GM12878 (cell line): ENCODE data around the gene PLA2G6. TPM values are rescaled to one million over a fixed set of nuclear protein-coding genes. Genes with fewer than 3 reads are reported as not detected.

Source experiments
- ATAC-seq: fragments of 200-7000 bp; cut with Tn5 transposase; 3 replicates; pipeline ENCODE4 v1.9.1; 2020; ENCODE audit warnings: mild to moderate bottlenecking, moderate library complexity
- BruUV-seq: library from RNA; stranded (reverse); fragments of 400-500 nt; replicated peaks from 2 replicates; lab custom pipeline; 2021; lab: Mats Ljungman, UMichigan
- CTCF ChIA-PET: fragments of 300-600 bp; sonication (Branson Sonifier 250); formaldehyde crosslinking; extraction: SDS; loops from one replicate; lab custom pipeline; 2021; ENCODE audit warnings: inconsistent platforms; lab: Yijun Ruan, JAX
- POLR2A ChIA-PET: fragments of 350-600 bp; formaldehyde crosslinking; extraction: SDS; loops from one replicate; lab custom pipeline; 2021; ENCODE audit warnings: inconsistent platforms; lab: Charles Lee
- RAD21 ChIA-PET: fragments of 300-600 bp; sonication (Branson Sonifier 250); formaldehyde crosslinking; loops from one replicate; lab custom pipeline; 2023; ENCODE audit warnings: antibody characterized with exemption; ENCODE audit not compliant: unreplicated experiment; lab: Charles Lee
- SMC1A ChIA-PET: fragments of 300-600 bp; sonication (Branson Sonifier 250); formaldehyde crosslinking; loops from one replicate; lab custom pipeline; 2023; ENCODE audit not compliant: unreplicated experiment, uncharacterized antibody; lab: Charles Lee
- DNase-seq: peaks from one replicate; pipeline ENCODE4 v3.0.0-alpha.2; 2011; ENCODE audit warnings: low read depth, low spot score
- FAIRE-seq: peaks from 3 replicates; lab custom pipeline; 2011; peaks lifted over from hg19 to GRCh38; lab: Jason Lieb, UNC
- H2AFZ ChIP-seq: 2 replicates; pipeline ENCODE4 v1.6.0; 2011; ENCODE audit warnings: low read depth, low read length, control low read depth; ENCODE audit not compliant: control insufficient read depth
- H3K27ac ChIP-seq: 2 replicates; pipeline ENCODE4 v1.5.1; 2011; ENCODE audit warnings: control low read depth; ENCODE audit not compliant: control insufficient read depth, insufficient read depth
- H3K27me3 ChIP-seq, 2 experiments: replicated peaks in 1 of 2; 2 replicates each; pipeline versions ENCODE4 v1.6.0 to v1.6.1; 2011; ENCODE audit warnings: low read length in 1 of 2; ENCODE audit not compliant: control insufficient read depth in 2 of 2, insufficient read depth in 2 of 2
- H3K36me3 ChIP-seq, 2 experiments: 2 replicates each; pipeline ENCODE4 v1.5.1; 2011; ENCODE audit warnings: low read length in 1 of 2; ENCODE audit not compliant: control insufficient read depth in 2 of 2, insufficient read depth in 2 of 2
- H3K4me1 ChIP-seq: 2 replicates; pipeline ENCODE4 v1.6.1; 2011; ENCODE audit warnings: mild to moderate bottlenecking, low read length, moderate library complexity, mixed read lengths; ENCODE audit not compliant: control insufficient read depth, insufficient read depth
- H3K4me2 ChIP-seq: 2 replicates; pipeline ENCODE4 v1.6.0; 2011; ENCODE audit warnings: control low read depth; ENCODE audit not compliant: control insufficient read depth, insufficient read depth
- H3K4me3 ChIP-seq: fragments of 200-600 bp; sonication (generic); 2 replicates; pipeline ENCODE4 v1.5.1; 2016
- H3K79me2 ChIP-seq: 2 replicates; pipeline ENCODE4 v1.6.0; 2011; ENCODE audit warnings: low read length; ENCODE audit not compliant: control insufficient read depth, insufficient read depth
- H3K9ac ChIP-seq: 2 replicates; pipeline ENCODE4 v1.8.0; 2011; ENCODE audit warnings: low read length, control low read depth, mixed read lengths; ENCODE audit not compliant: control insufficient read depth, insufficient read depth
- H3K9me3 ChIP-seq: replicated peaks from 3 replicates; pipeline ENCODE4 v1.5.1; 2011; ENCODE audit warnings: mild to moderate bottlenecking, low read length; ENCODE audit not compliant: control insufficient read depth, insufficient read depth
- H4K20me1 ChIP-seq: 2 replicates; pipeline ENCODE4 v1.6.0; 2011; ENCODE audit not compliant: control insufficient read depth, insufficient read depth
- CHD1 ChIP-seq: IDR thresholded peaks from 2 replicates; pipeline ENCODE4 v1.6.1; 2012; ENCODE audit warnings: low read depth, low read length, improper control_type of control experiment
- EED ChIP-seq: sonication (generic); IDR thresholded peaks from 2 replicates; pipeline ENCODE4 v1.6.1; 2016; ENCODE audit warnings: antibody characterized with exemption, low read depth
- NFYA ChIP-seq: IDR thresholded peaks from 2 replicates; pipeline ENCODE4 v1.6.1; 2011; ENCODE audit warnings: low read depth, mild to moderate bottlenecking, low read length, improper control_type of control experiment, borderline replicate concordance
- STAT1 ChIP-seq: fragments of 450-650 bp; conservative IDR thresholded peaks from 2 replicates; pipeline ENCODE4 v1.6.1; 2014; ENCODE audit warnings: antibody characterized with exemption, mild to moderate bottlenecking
- TCF3 ChIP-seq: IDR thresholded peaks from 2 replicates; pipeline ENCODE4 v1.6.1; 2012; ENCODE audit warnings: low read depth, mild to moderate bottlenecking, low read length, borderline replicate concordance; ENCODE audit not compliant: insufficient read depth
- WRNIP1 ChIP-seq: IDR thresholded peaks from 2 replicates; pipeline ENCODE4 v1.6.1; 2011; ENCODE audit warnings: low read depth, low read length, improper control_type of control experiment, borderline replicate concordance
- WGBS: methylation state at CpG from one replicate; pipeline ENCODE4 v1.1.6; 2016; ENCODE audit warnings: low lambda C conversion rate; ENCODE audit not compliant: insufficient replicate concordance, insufficient coverage; ENCODE audit errors: missing lambda C conversion rate; 5-methylcytosine and 5-hydroxymethylcytosine counted together
- in situ Hi-C: fragments of 300-500 bp; cut with MboI; formaldehyde crosslinking; loops from 9 replicates; pipeline ENCODE4 v1.14.3; 2018; ENCODE audit warnings: mixed read lengths
- intact Hi-C: fragments of 100-400 bp; cut with micrococcal nuclease; formaldehyde crosslinking; loops from one replicate; pipeline ENCODE4 v1.14.2; 2022; ENCODE audit not compliant: unreplicated experiment
- polyA plus RNA-seq, 11 experiments: library from polyadenylated mRNA; depleted of rRNA in 4 of 11; unstranded in 6 of 11; stranded (reverse) in 5 of 11; fragments of >200 nt; fragmentation: Nextera tagmentation in 4 of 11; fragmentation: Illumina TruSeq in 1 of 11; extraction: Ambion mirVana in 4 of 11; extraction: Trizol in 1 of 11; gene quantifications; 1 replicate in 1 of 11; 2 replicates in 10 of 11; pipeline versions ENCODE4 v1.2.1 to v1.2.3, GENCODE V29; 2011 to 2016; ENCODE audit warnings: inconsistent platforms in 2 of 11, missing spikeins in 2 of 11, low read depth in 1 of 11
- total RNA-seq, 4 experiments: library from RNA; depleted of rRNA in 3 of 4; stranded (reverse); fragments of >200 nt in 3 of 4; fragmentation: Illumina TruSeq in 1 of 4; extraction: Trizol in 1 of 4; gene quantifications; 2 replicates each; pipeline versions ENCODE4 v1.2.1 to v1.2.3, GENCODE V29; 2013 to 2021
- TF ChIP-seq, protein P1 (sequence below): fragments of 450-650 bp; IDR thresholded peaks from 2 replicates; pipeline ENCODE4 v1.6.1; 2017; ENCODE audit warnings: antibody characterized with exemption, mild to moderate bottlenecking, moderate library complexity
- TF ChIP-seq, protein P2 (sequence below): fragments of 450-650 bp; IDR thresholded peaks from 2 replicates; pipeline ENCODE4 v1.6.1; 2017; ENCODE audit warnings: mild to moderate bottlenecking, moderate library complexity

The PLA2G6 gene
- total and polyA plus RNA-seq, 10 of the 15 experiments (the other 5 are each of a cell fraction or from before 2014, with no cell fraction given), result 0.15 to 42.2 (median 15.8) TPM

DNA sequence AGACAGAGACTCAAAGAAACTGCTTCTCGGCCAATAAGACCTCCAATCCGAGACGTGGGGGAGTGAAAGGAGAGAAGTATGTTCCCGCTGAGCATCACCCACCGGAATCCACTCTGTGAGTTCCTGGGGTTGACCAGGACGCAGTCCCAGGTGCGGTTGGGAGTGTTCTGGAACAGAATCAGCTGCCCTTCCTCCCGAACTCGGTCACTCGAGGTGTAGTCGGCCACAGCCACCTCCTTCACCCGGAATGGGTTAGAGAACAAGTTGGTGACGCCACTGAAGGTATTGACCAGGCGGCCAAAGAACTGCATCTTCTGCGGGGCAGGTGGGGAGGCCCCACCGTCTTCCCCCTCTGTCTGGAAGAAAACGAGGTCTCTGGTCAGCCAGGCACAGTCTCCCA lies 12.5 kb downstream of the PLA2G6 start:
- H3K4me1 ChIP-seq, result no peaks in the 10 kb centered on the region
- peaks cover 4 to 7% of the 10 kb centered on the region in 2 experiments; a peak in 3 of 4 replicates for H3K36me3 ChIP-seq
- 88% methylated on average over 17 of the region's 17 CpGs for WGBS
- H2AFZ ChIP-seq, result no peak overlapping the region
- no peak overlapping the region for H3K4me2 ChIP-seq
- RAD21 ChIA-PET, result no interaction called here
- ATAC-seq (no peak), DNase-seq (no peak), FAIRE-seq (no peak)
- H3K27me3 ChIP-seq, result no peaks in the 10 kb centered on the region
- H3K9me3 ChIP-seq, result no peaks in the 10 kb centered on the region
- no peak overlapping the region for H3K27ac ChIP-seq
- H3K79me2 ChIP-seq, result no peaks in the 10 kb centered on the region
- H3K9ac ChIP-seq, result no peak overlapping the region
- SMC1A ChIA-PET, result no interaction called here
- no peak overlapping the region for H3K4me3 ChIP-seq
- H4K20me1 ChIP-seq, result no peaks in the 10 kb centered on the region
- POLR2A ChIA-PET, result no interaction called here
- BruUV-seq, result no TSS peak
- intact Hi-C loops (no loop called here), in situ Hi-C loops (no loop called here)
- CTCF ChIA-PET, result no interaction called here
- TF ChIP-seq, protein P1, sequence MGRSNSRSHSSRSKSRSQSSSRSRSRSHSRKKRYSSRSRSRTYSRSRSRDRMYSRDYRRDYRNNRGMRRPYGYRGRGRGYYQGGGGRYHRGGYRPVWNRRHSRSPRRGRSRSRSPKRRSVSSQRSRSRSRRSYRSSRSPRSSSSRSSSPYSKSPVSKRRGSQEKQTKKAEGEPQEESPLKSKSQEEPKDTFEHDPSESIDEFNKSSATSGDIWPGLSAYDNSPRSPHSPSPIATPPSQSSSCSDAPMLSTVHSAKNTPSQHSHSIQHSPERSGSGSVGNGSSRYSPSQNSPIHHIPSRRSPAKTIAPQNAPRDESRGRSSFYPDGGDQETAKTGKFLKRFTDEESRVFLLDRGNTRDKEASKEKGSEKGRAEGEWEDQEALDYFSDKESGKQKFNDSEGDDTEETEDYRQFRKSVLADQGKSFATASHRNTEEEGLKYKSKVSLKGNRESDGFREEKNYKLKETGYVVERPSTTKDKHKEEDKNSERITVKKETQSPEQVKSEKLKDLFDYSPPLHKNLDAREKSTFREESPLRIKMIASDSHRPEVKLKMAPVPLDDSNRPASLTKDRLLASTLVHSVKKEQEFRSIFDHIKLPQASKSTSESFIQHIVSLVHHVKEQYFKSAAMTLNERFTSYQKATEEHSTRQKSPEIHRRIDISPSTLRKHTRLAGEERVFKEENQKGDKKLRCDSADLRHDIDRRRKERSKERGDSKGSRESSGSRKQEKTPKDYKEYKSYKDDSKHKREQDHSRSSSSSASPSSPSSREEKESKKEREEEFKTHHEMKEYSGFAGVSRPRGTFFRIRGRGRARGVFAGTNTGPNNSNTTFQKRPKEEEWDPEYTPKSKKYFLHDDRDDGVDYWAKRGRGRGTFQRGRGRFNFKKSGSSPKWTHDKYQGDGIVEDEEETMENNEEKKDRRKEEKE, result no peak
- TF ChIP-seq NFYA, result no peak

DNA sequence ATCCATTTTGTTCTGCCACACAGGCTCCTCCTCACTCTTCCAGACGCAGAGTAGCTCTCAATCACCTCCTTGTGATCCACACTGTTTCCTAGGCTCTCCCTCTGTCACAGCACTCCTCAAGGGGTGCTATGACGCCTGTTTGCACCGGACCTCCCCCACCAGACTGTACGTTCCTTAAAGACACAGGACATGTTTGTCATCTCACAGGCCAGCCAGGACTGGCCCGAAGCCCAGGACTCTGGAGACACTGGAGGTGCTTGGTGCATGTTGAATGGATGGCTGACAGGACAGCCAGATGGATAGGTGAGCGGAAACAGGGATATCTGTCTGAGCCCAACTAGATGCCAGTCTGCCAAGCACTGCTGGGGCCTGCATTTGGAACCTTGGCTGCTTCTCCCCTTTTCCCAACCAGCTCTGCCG lies 13.6 kb downstream of the PLA2G6 start:
- Histone ChIP-seq H4K20me1 (no peaks in the 10 kb centered on the region), H3K4me2 (no peak overlapping the region), H3K4me3 (no peak overlapping the region), H3K79me2 (no peaks in the 10 kb centered on the region), H3K36me3 (peaks cover 4 to 7% of the 10 kb centered on the region in 2 experiments; a peak in 3 of 4 replicates), H3K27ac (no peak overlapping the region), H2AFZ (no peak overlapping the region), H3K9me3 (no peaks in the 10 kb centered on the region), H3K27me3 (no peaks in the 10 kb centered on the region), H3K4me1 (peaks cover 3% of the 10 kb centered on the region), H3K9ac (no peak overlapping the region)
- ChIA-PET RAD21 (no interaction called here), CTCF (interaction anchor here (1.5 kb wide), 1 partner anchor 53 kb away, joined by 3 read pairs; no protein-coding TSS in a partner anchor), SMC1A (interaction anchor here (1.3 to 1.6 kb wide), 2 partner anchors 11 to 30 kb away, joined by 3 to 4 read pairs; no protein-coding TSS in a partner anchor), POLR2A (no interaction called here)
- in situ Hi-C loops (no loop called here), intact Hi-C loops (no loop called here)
- no TSS peak for BruUV-seq
- DNase-seq (no peak), ATAC-seq (no peak), FAIRE-seq (no peak)
- whole genome bisulfite sequencing, result over 99% methylated on average over 7 of the region's 7 CpGs
- TF ChIP-seq WRNIP1 (no peak), CHD1 (no peak), TCF3 (no peak), STAT1 (no peak), EED (no peak)
- TF ChIP-seq, protein P2, sequence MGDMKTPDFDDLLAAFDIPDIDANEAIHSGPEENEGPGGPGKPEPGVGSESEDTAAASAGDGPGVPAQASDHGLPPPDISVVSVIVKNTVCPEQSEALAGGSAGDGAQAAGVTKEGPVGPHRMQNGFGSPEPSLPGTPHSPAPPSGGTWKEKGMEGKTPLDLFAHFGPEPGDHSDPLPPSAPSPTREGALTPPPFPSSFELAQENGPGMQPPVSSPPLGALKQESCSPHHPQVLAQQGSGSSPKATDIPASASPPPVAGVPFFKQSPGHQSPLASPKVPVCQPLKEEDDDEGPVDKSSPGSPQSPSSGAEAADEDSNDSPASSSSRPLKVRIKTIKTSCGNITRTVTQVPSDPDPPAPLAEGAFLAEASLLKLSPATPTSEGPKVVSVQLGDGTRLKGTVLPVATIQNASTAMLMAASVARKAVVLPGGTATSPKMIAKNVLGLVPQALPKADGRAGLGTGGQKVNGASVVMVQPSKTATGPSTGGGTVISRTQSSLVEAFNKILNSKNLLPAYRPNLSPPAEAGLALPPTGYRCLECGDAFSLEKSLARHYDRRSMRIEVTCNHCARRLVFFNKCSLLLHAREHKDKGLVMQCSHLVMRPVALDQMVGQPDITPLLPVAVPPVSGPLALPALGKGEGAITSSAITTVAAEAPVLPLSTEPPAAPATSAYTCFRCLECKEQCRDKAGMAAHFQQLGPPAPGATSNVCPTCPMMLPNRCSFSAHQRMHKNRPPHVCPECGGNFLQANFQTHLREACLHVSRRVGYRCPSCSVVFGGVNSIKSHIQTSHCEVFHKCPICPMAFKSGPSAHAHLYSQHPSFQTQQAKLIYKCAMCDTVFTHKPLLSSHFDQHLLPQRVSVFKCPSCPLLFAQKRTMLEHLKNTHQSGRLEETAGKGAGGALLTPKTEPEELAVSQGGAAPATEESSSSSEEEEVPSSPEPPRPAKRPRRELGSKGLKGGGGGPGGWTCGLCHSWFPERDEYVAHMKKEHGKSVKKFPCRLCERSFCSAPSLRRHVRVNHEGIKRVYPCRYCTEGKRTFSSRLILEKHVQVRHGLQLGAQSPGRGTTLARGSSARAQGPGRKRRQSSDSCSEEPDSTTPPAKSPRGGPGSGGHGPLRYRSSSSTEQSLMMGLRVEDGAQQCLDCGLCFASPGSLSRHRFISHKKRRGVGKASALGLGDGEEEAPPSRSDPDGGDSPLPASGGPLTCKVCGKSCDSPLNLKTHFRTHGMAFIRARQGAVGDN, result no peak
